ENCODE data around the gene RAB12. TPM values are rescaled to one million over a fixed set of nuclear protein-coding genes. Genes with fewer than 3 reads are reported as not detected.

The RAB12 gene
- total RNA-seq, 1 experiment from 2014 or later: 32.7 TPM

GRCh38 chr18:8681196-8681595, 72.0 kb downstream of the RAB12 start:
- Histone ChIP-seq H3K27me3 (ENCODE audit: insufficient read depth, low read length) (no peaks in the 10 kb centered on the region), H3K4me1 (ENCODE audit: control insufficient read depth in 1 of 2, insufficient read depth in 2 of 2, low read length in 2 of 2) (peaks cover 0 to 6% of the 10 kb centered on the region in 2 experiments; a peak in 1 of 4 replicates), H3K9me2 (ENCODE audit: insufficient read depth) (no peaks in the 10 kb centered on the region), H4K20me1 (ENCODE audit: insufficient read depth) (no peaks in the 10 kb centered on the region), H3K9ac (ENCODE audit: low read length) (no peak overlapping the region), H2AFZ (ENCODE audit: low read depth, low read length, poor library complexity, severe bottlenecking) (no peak overlapping the region), H3K4me3 (replicated peaks in 1 of 2; ENCODE audit: low read depth in 1 of 2, low read length in 2 of 2) (no peak overlapping the region), H3K9me3 (ENCODE audit: control insufficient read depth in 1 of 2, insufficient read depth in 1 of 2, low read depth in 1 of 2, low read length in 2 of 2) (no peaks in the 10 kb centered on the region), H3K27ac (ENCODE audit: low read depth, low read length) (no peak overlapping the region), H3K4me2 (ENCODE audit: low read length) (no peak overlapping the region), H3K79me2 (ENCODE audit: insufficient read depth, low read length) (no peaks in the 10 kb centered on the region), H3K36me3 (ENCODE audit: control insufficient read depth in 1 of 2, insufficient read depth in 2 of 2, low read length in 2 of 2) (no peaks in the 10 kb centered on the region)
- no peak for DNase-seq (ENCODE audit: low read depth, low spot score)
- ChIA-PET RAD21 (ENCODE audit: low non-redundant PET in 1 of 2, low total read pairs in 2 of 2, uncharacterized antibody in 2 of 2, unreplicated experiment in 2 of 2) (no interaction called here), POLR2A (no interaction called here), CTCF (no interaction called here)
- intact Hi-C loops (cut with micrococcal nuclease): no loop called here
- no peak for ATAC-seq
- TF ChIP-seq EGR1 (IDR thresholded peaks at IDR 0.05; ENCODE audit: low read depth): no peak
- TF ChIP-seq CBX3 (IDR thresholded peaks at IDR 0.05; ENCODE audit: low read depth): no peak
- TF ChIP-seq RAD21 (IDR thresholded peaks at IDR 0.05; ENCODE audit: low read depth): no peak
- TF ChIP-seq ATF3 (IDR thresholded peaks at IDR 0.05): no peak
- no peak for TF ChIP-seq MAX (IDR thresholded peaks at IDR 0.05)
- no peak for TF ChIP-seq YY1 (IDR thresholded peaks at IDR 0.05; ENCODE audit: extremely low read depth, insufficient replicate concordance, low read depth, low read length)
- TF ChIP-seq CEBPB (IDR thresholded peaks at IDR 0.05; ENCODE audit: low read depth): no peak
- no peak for TF ChIP-seq EZH2phosphoT487 (IDR thresholded peaks at IDR 0.05; ENCODE audit: borderline replicate concordance)
- no peak for TF ChIP-seq TCF7L2 (IDR thresholded peaks at IDR 0.05; ENCODE audit: borderline replicate concordance, extremely low read depth, insufficient read depth, insufficient read length)
- no peak for TF ChIP-seq CTCF (IDR thresholded peaks at IDR 0.05 in 2 of 3, conservative IDR thresholded peaks at IDR 0.05 in 1 of 3; ENCODE audit: borderline replicate concordance in 1 of 3, insufficient read depth in 1 of 3, low read depth in 2 of 3, low read length in 2 of 3)
- no peak for TF ChIP-seq ELF1 (IDR thresholded peaks at IDR 0.05; ENCODE audit: borderline replicate concordance, low read depth)
- no peak for TF ChIP-seq ZFX (IDR thresholded peaks at IDR 0.05)
- no peak for TF ChIP-seq FOSL1 (IDR thresholded peaks at IDR 0.05; ENCODE audit: low read depth)
- BruUV-seq (replicated peaks): no TSS peak
